ENCODE results near the gene ACTL9.

The ACTL9 gene

DNA sequence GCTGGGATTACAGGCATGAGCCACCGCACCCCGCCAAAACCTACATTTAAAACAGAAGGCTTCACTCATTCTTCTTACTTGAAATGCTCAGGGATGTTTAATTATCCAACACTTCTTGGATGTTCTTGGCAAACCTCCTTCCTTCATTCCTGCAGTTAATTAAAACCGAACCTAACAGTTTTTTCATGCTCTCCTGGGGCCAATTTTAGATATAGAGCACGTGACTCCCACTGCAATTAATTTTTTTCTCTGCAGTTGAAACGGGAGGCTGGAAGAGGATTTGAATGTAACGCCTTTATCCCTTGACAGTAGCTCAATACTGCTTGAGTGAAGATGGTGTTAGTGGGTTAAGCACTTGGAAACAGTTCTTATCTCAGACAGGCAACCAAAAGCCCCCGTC, 4.6 kb upstream of the ACTL9 start:
- no peak overlapping the region for H3K4me2 ChIP-seq (ENCODE audit: low read length)
- H3K9me3 ChIP-seq (ENCODE audit: control insufficient read depth, low read length) = no peaks in the 10 kb centered on the region
- no peaks in the 10 kb centered on the region for H3K79me2 ChIP-seq
- no peaks in the 10 kb centered on the region for H3K36me3 ChIP-seq (ENCODE audit: control insufficient read depth, insufficient read depth, low read length)
- TF ChIP-seq CTCF (IDR thresholded peaks at IDR 0.05) = no peak
- no peak overlapping the region for H2AFZ ChIP-seq
- no peak overlapping the region for H3K27ac ChIP-seq
- no peak overlapping the region for H3K9ac ChIP-seq
- H3K4me1 ChIP-seq = no peaks in the 10 kb centered on the region
- no peak overlapping the region for H3K4me3 ChIP-seq (ENCODE audit: low read depth, low read length)
- no peaks in the 10 kb centered on the region for H3K27me3 ChIP-seq (ENCODE audit: control insufficient read depth, insufficient read depth, low read length)

DNA sequence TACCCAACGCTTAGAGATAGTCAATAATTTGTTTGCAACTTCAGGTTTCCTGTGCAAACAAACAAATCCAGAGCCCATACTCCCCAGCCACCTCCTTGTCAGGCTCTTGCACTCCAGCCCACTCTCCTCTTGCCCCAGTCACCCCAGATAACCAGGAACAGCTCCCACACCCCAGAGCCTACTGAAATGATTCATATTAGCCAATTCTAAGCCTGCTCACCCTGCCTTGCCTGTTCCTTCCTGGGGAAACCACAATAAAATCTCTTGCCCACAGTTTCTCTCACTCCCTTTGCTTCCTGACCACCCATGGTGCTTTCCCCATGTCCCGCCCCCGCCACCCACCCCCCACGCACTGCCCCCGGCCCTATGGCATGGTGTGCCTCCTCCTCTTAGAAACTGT, 3.8 kb upstream of the ACTL9 start:
- Histone ChIP-seq H3K9ac (no peak overlapping the region), H3K27me3 (ENCODE audit: control insufficient read depth, insufficient read depth, low read length) (no peaks in the 10 kb centered on the region), H3K4me3 (ENCODE audit: low read depth, low read length) (no peak overlapping the region), H3K9me3 (ENCODE audit: control insufficient read depth, low read length) (no peaks in the 10 kb centered on the region), H2AFZ (no peak overlapping the region), H3K4me1 (no peaks in the 10 kb centered on the region), H3K36me3 (ENCODE audit: control insufficient read depth, insufficient read depth, low read length) (no peaks in the 10 kb centered on the region), H3K27ac (no peak overlapping the region), H3K4me2 (ENCODE audit: low read length) (no peak overlapping the region), H3K79me2 (no peaks in the 10 kb centered on the region)
- TF ChIP-seq CTCF (IDR thresholded peaks at IDR 0.05) = no peak

- Histone ChIP-seq H3K4me3 (ENCODE audit: low read depth, low read length) (no peak overlapping the region), H3K79me2 (no peaks in the 10 kb centered on the region), H3K9me3 (ENCODE audit: control insufficient read depth, low read length) (no peaks in the 10 kb centered on the region), H3K4me1 (no peaks in the 10 kb centered on the region), H3K27ac (no peak overlapping the region), H2AFZ (no peak overlapping the region), H3K4me2 (ENCODE audit: low read length) (no peak overlapping the region), H3K27me3 (ENCODE audit: control insufficient read depth, insufficient read depth, low read length) (no peaks in the 10 kb centered on the region), H3K36me3 (ENCODE audit: control insufficient read depth, insufficient read depth, low read length) (no peaks in the 10 kb centered on the region), H3K9ac (no peak overlapping the region)
- TF ChIP-seq CTCF (IDR thresholded peaks at IDR 0.05) = no peak
Measured at GRCh38 chr19:8700956-8701355, 2.4 kb upstream of the ACTL9 start.

DNA sequence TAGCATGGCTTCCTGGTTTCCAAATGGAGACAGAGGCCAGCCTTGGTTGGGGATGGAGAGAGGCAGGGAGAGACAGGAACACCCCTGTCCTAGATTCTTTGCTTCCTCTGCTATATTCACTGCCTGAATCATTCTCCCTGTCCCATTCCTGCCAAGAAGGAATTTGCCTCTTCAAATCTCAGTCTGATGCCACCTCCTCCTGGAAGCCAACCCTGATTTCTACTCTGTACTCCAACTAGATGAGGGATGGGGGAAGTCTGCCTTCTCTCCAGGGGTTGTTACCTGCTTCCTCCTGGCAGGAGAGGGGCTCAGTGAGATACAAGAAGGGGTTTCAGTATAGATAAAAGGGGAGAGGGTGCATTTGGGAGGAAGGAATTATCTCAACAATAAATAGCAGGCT, 1.3 kb upstream of the ACTL9 start:
- Histone ChIP-seq H3K27ac (no peak overlapping the region), H3K79me2 (no peaks in the 10 kb centered on the region), H3K36me3 (ENCODE audit: control insufficient read depth, insufficient read depth, low read length) (no peaks in the 10 kb centered on the region), H3K4me3 (ENCODE audit: low read depth, low read length) (no peak overlapping the region), H3K27me3 (ENCODE audit: control insufficient read depth, insufficient read depth, low read length) (no peaks in the 10 kb centered on the region), H3K4me1 (no peaks in the 10 kb centered on the region), H3K4me2 (ENCODE audit: low read length) (no peak overlapping the region), H2AFZ (no peak overlapping the region), H3K9me3 (ENCODE audit: control insufficient read depth, low read length) (no peaks in the 10 kb centered on the region), H3K9ac (no peak overlapping the region)
- no peak for TF ChIP-seq CTCF (IDR thresholded peaks at IDR 0.05)

- Histone ChIP-seq H3K4me3 (ENCODE audit: low read depth, low read length) (no peak overlapping the region), H3K27ac (no peak overlapping the region), H3K36me3 (ENCODE audit: control insufficient read depth, insufficient read depth, low read length) (no peaks in the 10 kb centered on the region), H3K79me2 (no peaks in the 10 kb centered on the region), H2AFZ (no peak overlapping the region), H3K27me3 (ENCODE audit: control insufficient read depth, insufficient read depth, low read length) (no peaks in the 10 kb centered on the region), H3K4me2 (ENCODE audit: low read length) (no peak overlapping the region), H3K4me1 (no peaks in the 10 kb centered on the region), H3K9me3 (ENCODE audit: control insufficient read depth, low read length) (no peaks in the 10 kb centered on the region), H3K9ac (no peak overlapping the region)
- no peak for TF ChIP-seq CTCF (IDR thresholded peaks at IDR 0.05)
Measured at GRCh38 chr19:8697671-8698432, 743 bp downstream of the ACTL9 start.
